B cell (primary cell): ENCODE data around the gene CHD5. TPM values are rescaled to one million over a fixed set of nuclear protein-coding genes. Genes with fewer than 3 reads are reported as not detected.

Source experiments
- ATAC-seq: fragments of 200-7000 bp; cut with Tn5 transposase; one replicate; pipeline ENCODE4 v1.10.0; 2021; ENCODE audit warnings: low read depth, mild to moderate bottlenecking, moderate number of reproducible peaks, moderate library complexity
- CTCF ChIA-PET: fragments of 350-600 bp; sonication (Branson Sonifier 250); formaldehyde crosslinking; loops from one replicate; lab custom pipeline; 2021; ENCODE audit warnings: antibody characterized with exemption, inconsistent platforms; lab: Charles Lee
- POLR2A ChIA-PET: fragments of 350-600 bp; sonication (Branson Sonifier 250); formaldehyde crosslinking; loops from one replicate; lab custom pipeline; 2021; ENCODE audit warnings: antibody characterized with exemption; lab: Charles Lee
- DNase-seq: peaks from one replicate; pipeline ENCODE4 v3.0.0; 2013
- H2AFZ ChIP-seq: 2 replicates; pipeline ENCODE4 v1.6.1; 2012; ENCODE audit warnings: mild to moderate bottlenecking, low read depth, low read length; ENCODE audit not compliant: insufficient read depth, poor library complexity, severe bottlenecking
- H3K27ac ChIP-seq, 2 donors: 1 replicate in 1 of 2; 2 replicates in 1 of 2; pipeline ENCODE4 v1.5.1; 2012 to 2013; ENCODE audit warnings: low read length in 2 of 2, mild to moderate bottlenecking in 2 of 2, moderate library complexity in 1 of 2
- H3K27me3 ChIP-seq, 4 experiments: fragments of 200-600 bp in 1 of 4; sonication (generic) in 1 of 4; replicated peaks in 1 of 4; 1 replicate in 2 of 4; 2 replicates in 2 of 4; pipeline versions ENCODE4 v1.6.1 to v1.7.0; 2013 to 2016; ENCODE audit warnings: low read length in 3 of 4, mild to moderate bottlenecking in 2 of 4, mixed read lengths in 1 of 4, moderate library complexity in 1 of 4; ENCODE audit not compliant: insufficient read depth in 4 of 4, control insufficient read depth in 3 of 4; ENCODE audit errors: control extremely low read depth in 1 of 4
- H3K36me3 ChIP-seq, 2 experiments: replicated peaks in 1 of 2; 1 replicate in 1 of 2; 2 replicates in 1 of 2; pipeline versions ENCODE4 v1.6.1 to v1.7.1; 2013; ENCODE audit warnings: low read length in 1 of 2; ENCODE audit not compliant: insufficient read depth in 2 of 2, control insufficient read depth in 1 of 2; ENCODE audit errors: control extremely low read depth in 1 of 2, extremely low read depth in 1 of 2
- H3K4me1 ChIP-seq, 2 donors: fragments of 200-600 bp in 1 of 2; sonication (generic) in 1 of 2; 1 replicate in 1 of 2; 2 replicates in 1 of 2; pipeline versions ENCODE4 v1.5.1 to v1.6.1; 2013 to 2017; ENCODE audit warnings: low read length in 2 of 2; ENCODE audit not compliant: control insufficient read depth in 2 of 2, insufficient read depth in 2 of 2
- H3K4me2 ChIP-seq: replicated peaks from 2 replicates; pipeline ENCODE3; 2012; ENCODE audit warnings: mild to moderate bottlenecking, low read depth, low read length; ENCODE audit not compliant: poor library complexity, severe bottlenecking
- H3K4me3 ChIP-seq, 5 experiments: fragments of 200-600 bp in 1 of 5; sonication (generic) in 1 of 5; 1 replicate in 3 of 5; 2 replicates in 2 of 5; pipeline versions ENCODE4 v1.5.1 to v1.7.0; 2011 to 2016; ENCODE audit warnings: low read length in 4 of 5, mild to moderate bottlenecking in 4 of 5, low read depth in 2 of 5, control low read depth in 1 of 5, moderate library complexity in 1 of 5; ENCODE audit not compliant: insufficient read depth in 1 of 5; ENCODE audit errors: control extremely low read depth in 1 of 5, extremely low read depth in 1 of 5
- H3K79me2 ChIP-seq: fragments of 200-600 bp; sonication (generic); one replicate; pipeline ENCODE4 v1.6.0; 2016; ENCODE audit warnings: low read length; ENCODE audit not compliant: control insufficient read depth, insufficient read depth
- H3K9ac ChIP-seq: fragments of 200-600 bp; sonication (generic); 2 replicates; pipeline ENCODE4 v1.6.1; 2017; ENCODE audit warnings: mild to moderate bottlenecking, low read length, moderate library complexity
- H3K9me3 ChIP-seq, 3 donors: one replicate each; pipeline versions ENCODE4 v1.6.1 to v1.7.1; 2013; ENCODE audit warnings: low read length in 2 of 3; ENCODE audit not compliant: control insufficient read depth in 2 of 3, insufficient read depth in 1 of 3; ENCODE audit errors: control extremely low read depth in 1 of 3
- H4K20me1 ChIP-seq: 2 replicates; pipeline ENCODE4 v1.6.0; 2012; ENCODE audit warnings: mild to moderate bottlenecking, low read length; ENCODE audit not compliant: insufficient read depth, control insufficient read depth, poor library complexity, severe bottlenecking
- H3K27ac Mint-ChIP-seq: one replicate; pipeline ENCODE4 v1.8.0; 2021; ENCODE audit warnings: mixed read lengths
- H3K27me3 Mint-ChIP-seq: one replicate; pipeline ENCODE4 v1.8.0; 2021; ENCODE audit warnings: mixed read lengths
- H3K4me1 Mint-ChIP-seq: one replicate; pipeline ENCODE4 v1.8.0; 2021; ENCODE audit warnings: mixed read lengths
- H3K4me3 Mint-ChIP-seq: one replicate; pipeline ENCODE4 v1.8.0; 2021; ENCODE audit warnings: mixed read lengths
- H3K9me3 Mint-ChIP-seq: one replicate; pipeline ENCODE4 v1.8.0; 2022; ENCODE audit warnings: mixed read lengths; ENCODE audit not compliant: insufficient read depth
- EZH2 ChIP-seq: IDR thresholded peaks from 2 replicates; pipeline ENCODE4 v1.6.1; 2012; ENCODE audit warnings: borderline replicate concordance, low read depth, mild to moderate bottlenecking, moderate library complexity, low read length; ENCODE audit not compliant: insufficient read depth, poor library complexity, severe bottlenecking
- WGBS: methylation state at CpG from one replicate; pipeline ENCODE4 v1.1.5; 2013; ENCODE audit warnings: missing lambda C conversion rate; ENCODE audit not compliant: insufficient coverage; 5-methylcytosine and 5-hydroxymethylcytosine counted together
- intact Hi-C: fragments of 100-400 bp; cut with micrococcal nuclease; formaldehyde crosslinking; loops from one replicate; pipeline ENCODE4 v1.10.0; 2022
- polyA plus RNA-seq: library from polyadenylated mRNA; depleted of rRNA; stranded (reverse); fragments of >200 nt; gene quantifications from 2 replicates; pipeline ENCODE4 v1.2.3, GENCODE V29; 2012
- total RNA-seq, 2 donors: library from RNA; stranded (reverse); fragments of 120-200 nt in 1 of 2; gene quantifications; 1 replicate in 1 of 2; 2 replicates in 1 of 2; pipeline versions ENCODE4 v1.2.3 to v1.2.4, GENCODE V29; 2013 to 2022
- TF ChIP-seq, protein P1 (sequence below): fragments of 200-600 bp; IDR thresholded peaks from one replicate; pipeline ENCODE4 v1.8.0; 2022; ENCODE audit warnings: antibody characterized with exemption, mild to moderate bottlenecking

CHD5 gene
- total and polyA plus RNA-seq, 2 donors (not counting 1 experiment from before 2014, with no cell fraction given) = 0.18 to 0.20 TPM

DNA sequence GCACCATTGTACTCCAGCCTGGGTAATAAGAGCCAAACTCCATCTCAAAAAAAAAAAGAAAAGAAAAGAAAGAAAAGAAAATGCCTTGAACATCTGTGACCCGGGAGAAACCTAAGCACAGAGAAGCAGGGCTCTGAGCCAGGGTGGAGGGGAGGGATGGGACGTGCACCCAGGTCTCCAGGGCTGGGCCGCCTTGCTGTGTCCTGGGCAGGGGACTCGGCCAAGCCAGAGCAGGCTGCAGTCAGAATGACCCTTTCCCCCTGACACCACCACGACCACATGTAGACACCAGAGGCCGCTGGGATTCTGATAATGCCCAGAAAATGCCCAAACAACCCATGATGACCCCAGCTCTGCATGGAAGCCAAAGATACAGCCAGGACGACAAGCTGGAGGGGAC, 17.8 kb downstream of the CHD5 start:
- WGBS = 76% methylated on average over 5 of the region's 7 CpGs
- H3K9me3 ChIP-seq = no peaks in the 10 kb centered on the region
- no peak overlapping the region for H3K9ac ChIP-seq
- no peak overlapping the region for H2AFZ ChIP-seq
- no peaks in the 10 kb centered on the region for H3K79me2 ChIP-seq
- ATAC-seq (no peak), DNase-seq (no peak)
- CTCF ChIA-PET = no interaction called here
- Mint-ChIP-seq H3K27ac (no peak overlapping the region), H3K4me1 (no peaks in the 10 kb centered on the region), H3K9me3 (no peaks in the 10 kb centered on the region), H3K4me3 (no peak overlapping the region), H3K27me3 (peaks cover 9% of the 10 kb centered on the region)
- no peaks in the 10 kb centered on the region for H4K20me1 ChIP-seq
- POLR2A ChIA-PET = no interaction called here
- no peak overlapping the region for H3K4me3 ChIP-seq
- H3K27me3 ChIP-seq = peaks cover 0 to 13% (median 0%) of the 10 kb centered on the region in 4 experiments
- H3K4me1 ChIP-seq = no peaks in the 10 kb centered on the region
- TF ChIP-seq EZH2 = no peak
- TF ChIP-seq, protein P1, sequence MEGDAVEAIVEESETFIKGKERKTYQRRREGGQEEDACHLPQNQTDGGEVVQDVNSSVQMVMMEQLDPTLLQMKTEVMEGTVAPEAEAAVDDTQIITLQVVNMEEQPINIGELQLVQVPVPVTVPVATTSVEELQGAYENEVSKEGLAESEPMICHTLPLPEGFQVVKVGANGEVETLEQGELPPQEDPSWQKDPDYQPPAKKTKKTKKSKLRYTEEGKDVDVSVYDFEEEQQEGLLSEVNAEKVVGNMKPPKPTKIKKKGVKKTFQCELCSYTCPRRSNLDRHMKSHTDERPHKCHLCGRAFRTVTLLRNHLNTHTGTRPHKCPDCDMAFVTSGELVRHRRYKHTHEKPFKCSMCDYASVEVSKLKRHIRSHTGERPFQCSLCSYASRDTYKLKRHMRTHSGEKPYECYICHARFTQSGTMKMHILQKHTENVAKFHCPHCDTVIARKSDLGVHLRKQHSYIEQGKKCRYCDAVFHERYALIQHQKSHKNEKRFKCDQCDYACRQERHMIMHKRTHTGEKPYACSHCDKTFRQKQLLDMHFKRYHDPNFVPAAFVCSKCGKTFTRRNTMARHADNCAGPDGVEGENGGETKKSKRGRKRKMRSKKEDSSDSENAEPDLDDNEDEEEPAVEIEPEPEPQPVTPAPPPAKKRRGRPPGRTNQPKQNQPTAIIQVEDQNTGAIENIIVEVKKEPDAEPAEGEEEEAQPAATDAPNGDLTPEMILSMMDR = no peak
- no peak overlapping the region for H3K4me2 ChIP-seq
- no peak overlapping the region for H3K27ac ChIP-seq
- H3K36me3 ChIP-seq = no peaks in the 10 kb centered on the region
- intact Hi-C loops = no loop called here

DNA sequence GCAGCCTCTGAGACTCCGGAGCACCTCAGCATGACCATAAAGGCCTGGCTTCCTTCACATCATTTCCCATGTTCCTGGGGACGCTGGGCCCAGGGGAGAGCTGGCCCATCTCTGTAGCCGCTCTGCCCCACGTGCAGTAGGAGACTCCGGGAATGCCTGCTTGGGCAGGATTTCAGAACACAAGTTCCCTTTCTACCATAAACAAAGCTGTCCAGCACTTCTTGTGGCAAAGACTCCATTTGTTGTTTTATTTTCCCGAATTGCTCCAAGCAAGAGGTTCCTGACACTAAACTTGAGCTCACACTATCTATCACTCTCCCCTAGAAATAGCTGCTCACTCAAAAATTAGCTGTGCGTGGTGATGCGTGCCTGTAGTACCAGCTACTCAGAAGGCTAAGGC, 21.9 kb downstream of the CHD5 start:
- no peaks in the 10 kb centered on the region for H3K4me1 ChIP-seq
- Mint-ChIP-seq H3K4me3 (no peak overlapping the region), H3K27me3 (peaks cover 9% of the 10 kb centered on the region), H3K27ac (no peak overlapping the region), H3K4me1 (no peaks in the 10 kb centered on the region), H3K9me3 (no peaks in the 10 kb centered on the region)
- H3K4me3 ChIP-seq = no peak overlapping the region
- H3K27me3 ChIP-seq = peaks cover 0 to 10% (median 0%) of the 10 kb centered on the region in 4 experiments
- H3K9me3 ChIP-seq = no peaks in the 10 kb centered on the region
- DNase-seq = no peak
- no peaks in the 10 kb centered on the region for H4K20me1 ChIP-seq
- no peaks in the 10 kb centered on the region for H3K79me2 ChIP-seq
- H3K9ac ChIP-seq = no peak overlapping the region
- no peak overlapping the region for H3K4me2 ChIP-seq
- no peak overlapping the region for H3K27ac ChIP-seq
- intact Hi-C loops = no loop called here
- ChIA-PET CTCF (no interaction called here), POLR2A (no interaction called here)
- H2AFZ ChIP-seq = no peak overlapping the region
- H3K36me3 ChIP-seq = no peaks in the 10 kb centered on the region
- TF ChIP-seq, protein P1 = no peak
- no peak for TF ChIP-seq EZH2
- no peak for ATAC-seq
- 95% methylated on average over 8 of the region's 8 CpGs for WGBS
